Fibroblast of lung (primary cell): Measurements from ENCODE around the gene KAT2B. TPM values are rescaled to one million over a fixed set of nuclear protein-coding genes. Genes with fewer than 3 reads are reported as not detected.
"Not testable (repeated sequence)": the region's sequence is repeated elsewhere in the genome, so short reads cannot be mapped to it uniquely, and the experiment has no call there.

Experiments
- DNase-seq, 2 donors: peaks; one replicate each; pipeline versions ENCODE4 v3.0.0 to v3.0.0-alpha.2; 2010; ENCODE audit warnings: low read depth in 2 of 2
- H2AFZ ChIP-seq: 2 replicates; pipeline ENCODE4 v1.5.1; 2012; ENCODE audit warnings: low read length, control low read depth, inconsistent platforms
- H3K27ac ChIP-seq: 2 replicates; pipeline ENCODE4 v1.5.1; 2011; ENCODE audit warnings: low read length, control low read depth; ENCODE audit not compliant: insufficient read depth
- H3K27me3 ChIP-seq: 2 replicates; pipeline ENCODE4 v1.5.1; 2011; ENCODE audit warnings: mild to moderate bottlenecking, low read length; ENCODE audit not compliant: control insufficient read depth, insufficient read depth
- H3K36me3 ChIP-seq: 2 replicates; pipeline ENCODE4 v1.5.1; 2011; ENCODE audit warnings: low read length; ENCODE audit not compliant: control insufficient read depth, insufficient read depth
- H3K4me1 ChIP-seq: 2 replicates; pipeline ENCODE4 v1.5.1; 2011; ENCODE audit warnings: low read length; ENCODE audit not compliant: control insufficient read depth, insufficient read depth; ENCODE audit errors: extremely low read depth
- H3K4me2 ChIP-seq: 2 replicates; pipeline ENCODE4 v1.5.1; 2011; ENCODE audit warnings: low read length, control low read depth; ENCODE audit not compliant: insufficient read depth; ENCODE audit errors: extremely low read depth
- H3K4me3 ChIP-seq, 4 experiments: fragments of 200-600 bp in 1 of 4; sonication (generic) in 1 of 4; replicated peaks in 1 of 4; 2 replicates each; pipeline ENCODE4 v1.5.1; 2011 to 2016; ENCODE audit warnings: low read length in 4 of 4, low read depth in 3 of 4, mild to moderate bottlenecking in 3 of 4, control low read depth in 2 of 4, inconsistent platforms in 1 of 4, mixed read lengths in 1 of 4; ENCODE audit not compliant: insufficient read depth in 1 of 4; ENCODE audit errors: control extremely low read depth in 1 of 4
- H3K79me2 ChIP-seq: 2 replicates; pipeline ENCODE4 v1.5.1; 2012; ENCODE audit warnings: mild to moderate bottlenecking, low read length, inconsistent platforms; ENCODE audit not compliant: control insufficient read depth, insufficient read depth
- H3K9ac ChIP-seq: 2 replicates; pipeline ENCODE4 v1.5.1; 2011; ENCODE audit warnings: mild to moderate bottlenecking, low read length, control low read depth; ENCODE audit not compliant: insufficient read depth
- H3K9me3 ChIP-seq: 2 replicates; pipeline ENCODE4 v1.5.1; 2012; ENCODE audit warnings: low read depth, low read length; ENCODE audit not compliant: control insufficient read depth, insufficient read depth
- H4K20me1 ChIP-seq: 2 replicates; pipeline ENCODE4 v1.5.1; 2011; ENCODE audit warnings: low read length; ENCODE audit not compliant: control insufficient read depth, insufficient read depth; ENCODE audit errors: extremely low read depth
- EZH2 ChIP-seq: IDR thresholded peaks from 2 replicates; pipeline ENCODE4 v1.5.1; 2012; ENCODE audit warnings: low read length, control low read depth, mild to moderate bottlenecking; ENCODE audit errors: missing control alignments
- polyA plus RNA-seq, 2 donors: library from polyadenylated mRNA; depleted of rRNA in 1 of 2; stranded (reverse) in 1 of 2; unstranded in 1 of 2; fragments of >200 nt; gene quantifications; 2 replicates each; pipeline ENCODE4 v1.2.1, GENCODE V29; 2011 to 2012; ENCODE audit warnings: missing spikeins in 1 of 2
- total RNA-seq: library from RNA; depleted of rRNA; stranded (reverse); fragments of >200 nt; gene quantifications from 2 replicates; pipeline ENCODE4 v1.2.1, GENCODE V29; 2014
- TF ChIP-seq, protein P1 (sequence below), 2 donors: IDR thresholded peaks in 1 of 2; conservative IDR thresholded peaks in 1 of 2; 1 replicate in 1 of 2; 2 replicates in 1 of 2; pipeline ENCODE4 v1.5.1; 2011 to 2012; ENCODE audit warnings: low read length in 2 of 2, control low read depth in 1 of 2, inconsistent platforms in 1 of 2, low read depth in 1 of 2, mild to moderate bottlenecking in 1 of 2

The KAT2B gene
- total and polyA plus RNA-seq, 2 donors (not counting 1 experiment from before 2014, with no cell fraction given): 9.1 to 14.7 TPM

DNA sequence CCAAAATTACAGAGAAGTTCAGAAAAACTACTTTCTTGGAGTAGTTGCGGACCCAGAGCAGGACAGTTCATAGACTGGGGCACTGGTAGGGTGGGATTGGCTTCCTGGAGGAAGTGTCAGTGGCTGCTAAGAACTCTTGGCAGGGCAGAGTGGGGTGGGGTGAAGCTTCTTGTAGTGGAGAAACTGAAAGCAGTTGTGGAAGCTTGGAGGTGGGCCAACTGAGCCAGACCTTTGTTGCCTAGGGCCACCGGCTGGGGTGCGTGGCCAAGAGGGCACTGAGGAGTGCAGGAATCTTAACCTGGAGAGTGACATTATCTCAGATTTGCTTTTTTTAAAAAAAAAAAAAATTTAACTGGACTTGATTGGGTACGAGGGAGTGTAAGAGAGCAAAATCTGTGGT lies 3.1 kb downstream of the KAT2B start:
- Histone ChIP-seq H3K27ac (peak overlapping the region; percentile 38), H3K4me3 (peak overlapping the region in 1 of 4 experiments; percentile 3), H4K20me1 (no peaks in the 10 kb centered on the region), H3K4me1 (peaks cover 11% of the 10 kb centered on the region), H3K36me3 (no peaks in the 10 kb centered on the region), H3K9ac (no peak overlapping the region), H3K4me2 (peak overlapping the region; percentile 34), H3K27me3 (no peaks in the 10 kb centered on the region), H2AFZ (no peak overlapping the region), H3K79me2 (no peaks in the 10 kb centered on the region), H3K9me3 (no peaks in the 10 kb centered on the region)
- DNase-seq: peak; percentile 19 to 61
- TF ChIP-seq, protein P1, sequence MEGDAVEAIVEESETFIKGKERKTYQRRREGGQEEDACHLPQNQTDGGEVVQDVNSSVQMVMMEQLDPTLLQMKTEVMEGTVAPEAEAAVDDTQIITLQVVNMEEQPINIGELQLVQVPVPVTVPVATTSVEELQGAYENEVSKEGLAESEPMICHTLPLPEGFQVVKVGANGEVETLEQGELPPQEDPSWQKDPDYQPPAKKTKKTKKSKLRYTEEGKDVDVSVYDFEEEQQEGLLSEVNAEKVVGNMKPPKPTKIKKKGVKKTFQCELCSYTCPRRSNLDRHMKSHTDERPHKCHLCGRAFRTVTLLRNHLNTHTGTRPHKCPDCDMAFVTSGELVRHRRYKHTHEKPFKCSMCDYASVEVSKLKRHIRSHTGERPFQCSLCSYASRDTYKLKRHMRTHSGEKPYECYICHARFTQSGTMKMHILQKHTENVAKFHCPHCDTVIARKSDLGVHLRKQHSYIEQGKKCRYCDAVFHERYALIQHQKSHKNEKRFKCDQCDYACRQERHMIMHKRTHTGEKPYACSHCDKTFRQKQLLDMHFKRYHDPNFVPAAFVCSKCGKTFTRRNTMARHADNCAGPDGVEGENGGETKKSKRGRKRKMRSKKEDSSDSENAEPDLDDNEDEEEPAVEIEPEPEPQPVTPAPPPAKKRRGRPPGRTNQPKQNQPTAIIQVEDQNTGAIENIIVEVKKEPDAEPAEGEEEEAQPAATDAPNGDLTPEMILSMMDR (conservative IDR thresholded peaks at IDR 0.05 in 1 of 2, IDR thresholded peaks at IDR 0.05 in 1 of 2; ENCODE audit: low read depth in 1 of 2, low read length in 2 of 2): no peak
- no peak for TF ChIP-seq EZH2

DNA sequence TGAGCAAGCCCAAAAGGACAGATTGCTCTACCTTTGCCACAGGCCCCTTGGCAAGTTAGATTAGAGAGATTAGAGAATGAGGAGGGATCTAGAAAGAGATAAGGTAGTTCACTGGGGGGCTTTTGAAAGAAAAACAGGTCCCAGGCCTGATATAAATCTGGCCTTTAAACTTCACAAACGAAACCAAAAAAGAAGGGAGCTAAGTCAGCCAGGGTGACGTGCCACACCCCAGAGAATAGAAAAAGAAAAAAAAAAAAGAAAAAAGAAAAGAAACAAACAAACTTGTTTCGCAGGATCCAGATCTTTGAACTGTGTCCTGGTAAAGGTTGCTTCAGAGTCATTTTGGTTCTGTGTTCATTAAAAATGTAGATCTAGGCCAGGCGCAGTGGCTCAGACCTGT lies 3.6 kb downstream of the KAT2B start:
- Histone ChIP-seq H3K36me3 (no peaks in the 10 kb centered on the region), H3K79me2 (no peaks in the 10 kb centered on the region), H4K20me1 (no peaks in the 10 kb centered on the region), H2AFZ (no peak overlapping the region), H3K4me1 (peaks cover 11% of the 10 kb centered on the region), H3K9me3 (no peaks in the 10 kb centered on the region), H3K9ac (no peak overlapping the region), H3K4me3 (peak overlapping the region in 1 of 4 experiments; percentile 3), H3K4me2 (peak overlapping the region; percentile 34), H3K27me3 (no peaks in the 10 kb centered on the region), H3K27ac (peak overlapping the region; percentile 38)
- TF ChIP-seq, protein P1 (conservative IDR thresholded peaks at IDR 0.05 in 1 of 2, IDR thresholded peaks at IDR 0.05 in 1 of 2; ENCODE audit: low read depth in 1 of 2, low read length in 2 of 2): no peak
- TF ChIP-seq EZH2: no peak
- no peak for DNase-seq

DNA sequence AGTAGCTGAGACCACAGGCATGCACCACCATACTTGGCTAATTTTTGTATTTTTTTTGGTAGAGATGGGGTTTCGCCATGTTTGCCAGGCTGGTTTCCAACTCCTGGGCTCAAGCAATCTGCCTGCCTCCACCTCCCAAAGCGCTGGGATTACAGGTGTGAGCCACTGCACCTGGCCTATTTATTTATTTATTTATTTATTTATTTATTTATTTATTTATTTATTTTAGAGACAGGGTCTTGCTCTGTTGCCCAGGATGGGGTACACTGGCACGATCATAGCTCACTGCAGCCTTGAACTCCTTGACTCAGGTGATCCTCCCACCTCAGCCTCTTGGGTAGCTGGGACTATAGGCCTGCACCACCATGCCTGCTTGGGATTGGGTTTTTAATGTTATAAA lies 4.9 kb downstream of the KAT2B start:
- H3K4me1 ChIP-seq: peaks cover 11% of the 10 kb centered on the region
- not testable (repeated sequence) for H3K4me3 ChIP-seq, H3K27ac ChIP-seq, H3K27me3 ChIP-seq, DNase-seq, H3K36me3 ChIP-seq, H3K4me2 ChIP-seq, H3K79me2 ChIP-seq, H3K9ac ChIP-seq, H4K20me1 ChIP-seq, H2AFZ ChIP-seq, H3K9me3 ChIP-seq
